ENCODE results near the gene TNFRSF25.

TNFRSF25 gene

GRCh38 chr1:6423321-6423999 lies 42.5 kb downstream of the TNFRSF25 start:
- in situ Hi-C loops (cut with HindIII; ENCODE audit: low sequenced_read_pairs) = no loop called here

GRCh38 chr1:6421266-6421665 lies 44.7 kb downstream of the TNFRSF25 start:
- in situ Hi-C loops (cut with HindIII; ENCODE audit: low sequenced_read_pairs) = no loop called here

- in situ Hi-C loops (cut with HindIII; ENCODE audit: low sequenced_read_pairs) = no loop called here
These were observed 45.4 kb downstream of the TNFRSF25 start for GRCh38 chr1:6420454-6421042.

GRCh38 chr1:6419804-6420453 lies 46.0 kb downstream of the TNFRSF25 start, which contains the start of gene HES2:
Gene HES2 (minus strand): TSS chr1:6419919. CDS start chr1:6419820, 99 bp downstream.
- in situ Hi-C loops (cut with HindIII; ENCODE audit: low sequenced_read_pairs) = no loop called here

- in situ Hi-C loops (cut with HindIII; ENCODE audit: low sequenced_read_pairs) = no loop called here
These were observed 46.6 kb downstream of the TNFRSF25 start for GRCh38 chr1:6419397-6419803.

- in situ Hi-C loops (cut with HindIII; ENCODE audit: low sequenced_read_pairs) = no loop called here
These were observed 47.1 kb downstream of the TNFRSF25 start for GRCh38 chr1:6418668-6419396.

- in situ Hi-C loops (cut with HindIII; ENCODE audit: low sequenced_read_pairs) = no loop called here
These were observed 47.9 kb downstream of the TNFRSF25 start for GRCh38 chr1:6417961-6418667.

- in situ Hi-C loops (cut with HindIII; ENCODE audit: low sequenced_read_pairs) = no loop called here
These were observed 49.1 kb downstream of the TNFRSF25 start for GRCh38 chr1:6416906-6417305.

- in situ Hi-C loops (cut with HindIII; ENCODE audit: low sequenced_read_pairs) = no loop called here
These were observed 49.7 kb downstream of the TNFRSF25 start for GRCh38 chr1:6416295-6416656.

- in situ Hi-C loops (cut with HindIII; ENCODE audit: low sequenced_read_pairs) = loop anchor here (5.0 kb wide), 1 partner anchor 77 kb away; the partner anchor contains the start of gene PLEKHG5
These were observed 50.9 kb downstream of the TNFRSF25 start for GRCh38 chr1:6414881-6415626.

- in situ Hi-C loops (cut with HindIII; ENCODE audit: low sequenced_read_pairs) = loop anchor here (5.0 kb wide), 1 partner anchor 78 kb away; the partner anchor contains the start of gene PLEKHG5
These were observed 51.5 kb downstream of the TNFRSF25 start for GRCh38 chr1:6414443-6414844.

- in situ Hi-C loops (cut with HindIII; ENCODE audit: low sequenced_read_pairs) = loop anchor here (5.0 kb wide), 1 partner anchor 79 kb away; the partner anchor contains the start of gene PLEKHG5
These were observed 53.1 kb downstream of the TNFRSF25 start for GRCh38 chr1:6412896-6413295.
